NCI-H2196 treated with DMSO at 0.1 percent for 48 hours (cell line): ENCODE data around the gene TDRD5.

ENCODE experiments used
- DNase-seq: peaks from one replicate; lab custom pipeline; 2025; ENCODE audit not compliant: unreplicated experiment; lab: John Stamatoyannopoulos, UW

Gene TDRD5, protein sequence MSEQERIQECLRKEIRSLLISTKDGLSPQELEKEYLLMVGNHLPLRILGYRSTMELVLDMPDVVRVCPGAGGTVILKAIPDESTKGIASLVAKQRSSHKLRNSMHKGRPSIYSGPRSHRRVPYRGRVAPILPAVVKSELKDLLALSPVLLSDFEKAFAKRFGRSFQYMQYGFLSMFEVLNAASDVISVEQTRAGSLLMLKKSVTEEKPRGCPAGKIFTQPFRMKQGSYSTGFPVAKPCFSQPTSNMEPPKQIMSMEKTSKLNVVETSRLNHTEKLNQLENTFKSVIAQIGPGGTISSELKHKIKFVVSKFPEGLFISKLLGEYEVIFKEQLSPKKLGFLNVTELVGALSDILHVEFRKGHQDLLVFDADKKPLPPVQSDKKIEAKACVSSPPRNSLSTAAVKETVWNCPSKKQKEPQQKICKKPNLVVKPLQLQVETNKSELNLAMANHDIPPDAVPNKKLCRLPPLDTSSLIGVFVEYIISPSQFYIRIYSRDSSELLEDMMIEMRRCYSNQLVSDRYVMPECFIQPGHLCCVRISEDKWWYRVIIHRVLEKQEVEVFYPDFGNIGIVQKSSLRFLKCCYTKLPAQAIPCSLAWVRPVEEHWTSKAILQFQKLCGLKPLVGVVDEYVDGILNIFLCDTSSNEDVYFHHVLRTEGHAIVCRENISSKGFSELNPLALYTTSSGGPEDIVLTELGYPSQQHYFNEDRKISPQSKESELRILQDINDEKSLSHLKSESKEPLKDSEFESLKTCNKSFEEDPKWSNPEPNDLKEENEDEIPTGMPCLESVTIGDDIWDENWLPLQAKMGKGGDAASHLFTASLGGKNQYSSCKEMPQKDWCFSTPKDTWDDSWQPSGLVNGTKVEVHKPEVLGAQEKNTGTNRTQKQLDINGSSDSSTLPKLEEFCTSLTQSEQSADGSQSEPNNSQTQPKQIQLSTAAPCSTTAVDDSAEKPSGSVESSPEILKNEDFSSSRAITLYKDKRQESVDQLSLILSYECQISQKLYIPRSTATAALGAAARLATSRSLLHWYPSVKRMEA

DNA sequence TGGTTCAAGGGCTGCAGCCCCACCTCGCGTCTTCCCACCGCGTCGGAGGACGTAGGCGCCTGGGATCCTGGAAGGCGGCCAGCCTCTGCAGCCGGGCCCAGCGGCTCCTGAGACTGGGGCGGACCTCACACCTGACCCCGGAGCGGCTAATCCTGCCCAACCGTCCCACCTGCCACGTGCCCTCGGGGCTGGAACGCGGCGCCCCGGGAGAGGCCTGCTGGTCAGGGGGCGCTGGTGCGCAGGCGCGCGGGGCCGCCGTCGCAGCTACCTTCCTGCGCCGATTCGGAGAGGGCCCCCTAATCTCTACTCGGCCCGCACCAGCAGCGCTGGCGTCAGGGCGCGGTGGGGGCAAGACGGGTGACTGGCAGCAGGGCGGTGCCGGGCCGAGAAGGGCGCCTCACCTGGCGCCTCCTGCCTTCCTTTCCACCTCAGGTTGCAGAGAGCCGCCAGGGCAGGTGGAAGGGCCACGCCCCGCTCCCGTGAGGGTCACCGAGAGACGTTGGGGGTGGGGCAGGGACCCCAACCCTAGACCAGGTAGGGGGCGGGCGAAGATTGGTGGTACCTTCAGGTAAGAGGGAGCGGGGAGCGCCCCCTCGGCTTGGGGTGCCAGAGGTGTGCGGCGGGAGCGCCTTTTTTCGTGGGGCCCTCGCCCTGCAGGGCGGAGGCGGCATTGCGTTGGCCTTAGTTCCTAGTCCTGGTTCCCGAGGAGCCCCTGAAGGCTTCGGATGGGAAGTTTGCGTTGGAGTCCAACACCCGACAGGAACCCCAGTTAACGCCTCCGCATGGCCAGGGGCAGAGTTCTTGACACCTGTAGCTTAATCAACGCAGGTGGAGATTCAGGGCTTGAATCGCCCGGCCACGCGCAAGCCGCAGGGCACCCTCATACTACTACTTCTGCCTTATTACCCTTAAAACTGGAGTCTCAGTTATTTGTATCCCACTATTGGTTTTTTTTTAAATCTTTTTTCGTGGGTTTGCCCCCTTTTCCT, at the start of gene TDRD5:
Gene TDRD5, plus strand, starts transcription at position 241 of the 989 bp plus-strand sequence. CDS start 784 bp downstream, outside the sequence.
- DNase-seq, result no peak

DNA sequence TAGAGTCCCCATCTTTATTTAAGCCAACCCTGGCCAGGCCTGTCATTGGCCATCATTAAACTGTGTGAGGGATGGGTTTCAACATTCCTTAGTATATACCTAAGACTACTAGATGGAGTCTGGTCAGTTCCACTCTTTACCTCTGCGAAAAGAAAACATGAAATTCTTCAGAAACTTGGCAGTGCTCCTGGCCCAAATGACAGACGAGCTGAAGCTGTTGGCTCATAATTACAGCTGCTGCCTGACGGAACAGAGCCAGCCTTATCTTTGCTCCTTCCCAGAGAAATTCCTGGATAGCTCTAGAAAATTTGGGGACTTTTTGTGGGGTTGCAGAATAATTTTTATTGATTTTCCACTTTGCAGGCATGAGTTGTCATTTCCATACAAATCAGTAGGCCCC, 46.3 kb upstream of the TDRD5 start:
- DNase-seq, result no peak

DNA sequence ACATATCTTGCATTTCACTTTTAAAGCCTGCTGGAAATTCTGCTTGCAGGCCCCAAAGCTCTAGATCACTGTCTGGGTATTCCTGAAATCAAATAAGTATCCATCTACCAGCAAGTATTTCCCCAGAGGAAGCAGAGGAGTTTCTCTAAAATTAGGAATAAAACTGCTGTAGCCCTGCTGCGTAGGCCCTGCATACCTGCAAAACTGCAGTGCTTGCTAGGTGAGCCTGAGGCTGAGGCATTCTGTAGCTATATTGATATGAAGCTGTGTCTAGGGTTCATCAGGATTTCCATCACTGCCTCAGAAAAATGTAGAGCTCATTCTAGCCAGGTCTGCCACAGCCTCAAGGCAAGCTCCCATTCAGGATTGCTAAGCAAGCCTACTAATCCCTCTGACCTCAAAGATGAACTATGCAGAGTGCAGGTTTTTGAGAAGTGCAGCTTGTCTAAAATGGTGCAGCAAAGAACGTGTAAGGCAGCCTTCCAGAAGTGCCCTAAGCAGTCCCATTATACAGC, 44.6 kb upstream of the TDRD5 start:
- DNase-seq, result no peak

DNA sequence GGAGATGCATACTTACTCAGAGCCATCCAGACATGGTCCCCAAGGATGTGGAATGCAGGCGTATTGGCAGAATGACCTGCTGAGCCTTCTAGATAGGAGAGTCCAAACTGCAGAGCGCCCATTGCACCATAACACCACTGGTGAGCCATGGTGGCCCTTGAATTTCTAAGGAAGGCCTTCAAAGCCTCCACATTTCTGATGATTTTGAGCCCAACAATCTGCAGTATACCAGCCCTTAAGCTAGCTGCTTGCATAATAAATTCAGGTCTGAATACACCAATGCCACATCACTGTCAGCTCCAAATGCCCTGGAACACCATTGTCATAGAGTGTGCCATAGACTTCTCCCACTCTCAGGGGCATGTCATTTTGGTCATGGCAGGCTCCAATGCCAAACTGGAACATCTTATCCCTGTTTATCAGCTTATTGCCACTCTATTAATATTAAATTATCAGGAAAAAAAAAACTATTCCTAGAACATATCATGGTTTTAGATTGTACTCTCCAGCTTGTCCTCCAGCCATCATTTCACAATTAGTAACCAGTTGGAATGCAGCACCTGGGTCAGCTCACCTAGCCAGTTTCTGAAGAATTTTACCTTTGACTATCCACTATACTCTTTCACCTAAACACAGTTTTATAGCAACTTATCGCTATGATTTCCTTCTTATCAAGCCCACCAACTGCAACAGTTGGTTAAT, 42.8 kb upstream of the TDRD5 start:
- DNase-seq, result no peak

DNA sequence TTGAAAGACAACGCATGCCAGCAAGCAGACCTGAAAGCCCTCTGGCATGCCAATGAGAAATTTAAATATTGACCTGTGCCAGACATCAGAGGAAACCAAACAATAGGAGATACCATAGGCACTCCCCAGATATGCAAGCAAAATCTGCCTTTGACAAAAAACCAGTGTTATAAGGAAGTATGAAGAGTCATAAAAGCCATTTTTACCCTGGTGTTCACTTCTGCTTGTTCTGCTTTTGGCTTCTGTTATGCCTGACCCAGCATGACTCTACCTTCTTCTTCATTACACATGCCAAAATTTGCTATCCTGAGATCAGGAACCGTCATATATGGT, 42.3 kb upstream of the TDRD5 start:
- no peak for DNase-seq

DNA sequence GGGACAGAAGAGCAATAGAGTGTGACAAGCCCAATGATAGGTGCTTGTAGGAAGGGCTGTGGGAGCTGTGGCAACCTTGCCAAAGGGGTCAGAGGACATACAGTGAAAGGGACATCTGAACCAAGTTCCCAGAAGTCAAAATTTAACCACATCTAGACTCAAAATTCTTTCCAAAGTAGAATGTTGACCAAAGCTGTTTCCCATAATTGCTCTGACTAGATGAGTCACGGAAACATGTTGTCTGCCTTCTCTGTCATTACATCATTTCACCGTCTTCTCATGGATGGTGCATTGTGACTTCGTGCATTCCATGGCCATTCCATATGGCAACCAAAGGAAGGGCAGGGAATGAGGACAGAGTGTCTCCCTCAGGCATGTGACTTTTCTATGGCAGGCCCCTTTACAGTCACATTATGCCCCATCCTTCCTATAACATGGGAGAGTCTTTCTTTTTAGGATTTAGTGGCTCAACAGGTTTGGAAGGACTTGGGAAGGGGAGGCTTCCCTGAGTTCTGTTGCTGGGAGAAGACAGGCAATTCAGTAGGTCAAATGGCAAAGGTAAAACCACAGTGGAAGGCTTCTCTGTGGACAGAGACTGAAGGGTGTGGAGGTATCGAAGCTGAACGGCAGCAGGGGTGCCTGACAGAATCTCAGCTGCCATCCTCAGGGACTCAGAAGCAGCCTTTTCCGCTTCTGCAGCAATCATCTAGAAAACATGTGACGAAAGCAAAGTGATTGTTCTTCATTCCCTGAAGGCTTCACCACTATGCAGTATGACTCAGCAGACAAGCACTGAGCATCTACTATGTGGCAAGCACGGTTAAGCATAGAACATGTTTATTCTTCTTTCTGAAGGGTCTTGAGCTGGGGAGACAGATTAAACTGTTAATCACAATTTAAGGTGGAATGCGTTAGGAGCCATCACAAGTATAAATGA, 40.6 kb upstream of the TDRD5 start:
- DNase-seq, result no peak

DNA sequence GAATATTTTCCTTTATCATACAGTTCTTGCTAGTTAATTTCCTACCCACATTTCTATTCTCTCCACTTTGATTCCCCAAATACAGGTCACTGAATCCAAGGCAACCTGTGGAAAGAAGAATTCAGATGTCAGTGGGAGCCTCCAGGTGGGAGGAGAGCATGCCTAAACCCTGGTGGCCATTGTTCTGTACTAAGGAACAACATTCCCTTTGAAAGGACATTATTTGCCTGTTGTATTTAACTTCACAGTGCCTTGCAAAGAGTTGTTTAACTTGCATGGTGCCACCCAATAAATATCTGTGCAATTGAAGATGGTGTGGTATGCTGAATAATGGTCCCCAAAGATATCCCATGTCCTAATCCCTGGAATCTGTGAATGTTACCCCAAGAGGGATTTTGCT, 37.2 kb upstream of the TDRD5 start:
- no peak for DNase-seq

DNA sequence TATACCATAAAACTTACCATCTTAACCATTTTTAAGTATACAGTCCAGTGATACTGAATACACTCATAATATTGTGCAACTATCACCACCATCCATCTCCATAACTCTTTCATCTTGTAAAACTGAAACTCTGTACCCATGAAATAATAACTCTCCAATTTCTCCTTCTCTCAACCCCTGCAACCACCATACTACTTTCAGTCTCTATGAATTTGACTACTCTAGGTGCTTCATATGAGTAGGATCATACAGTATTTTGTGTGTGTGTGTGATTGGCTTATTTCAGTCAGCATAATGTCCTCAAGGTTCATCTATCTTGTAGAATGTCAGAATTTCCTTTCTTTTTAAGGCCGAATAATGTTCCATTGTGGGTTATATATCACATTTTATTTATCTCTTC, 33.6 kb upstream of the TDRD5 start:
- no peak for DNase-seq

DNA sequence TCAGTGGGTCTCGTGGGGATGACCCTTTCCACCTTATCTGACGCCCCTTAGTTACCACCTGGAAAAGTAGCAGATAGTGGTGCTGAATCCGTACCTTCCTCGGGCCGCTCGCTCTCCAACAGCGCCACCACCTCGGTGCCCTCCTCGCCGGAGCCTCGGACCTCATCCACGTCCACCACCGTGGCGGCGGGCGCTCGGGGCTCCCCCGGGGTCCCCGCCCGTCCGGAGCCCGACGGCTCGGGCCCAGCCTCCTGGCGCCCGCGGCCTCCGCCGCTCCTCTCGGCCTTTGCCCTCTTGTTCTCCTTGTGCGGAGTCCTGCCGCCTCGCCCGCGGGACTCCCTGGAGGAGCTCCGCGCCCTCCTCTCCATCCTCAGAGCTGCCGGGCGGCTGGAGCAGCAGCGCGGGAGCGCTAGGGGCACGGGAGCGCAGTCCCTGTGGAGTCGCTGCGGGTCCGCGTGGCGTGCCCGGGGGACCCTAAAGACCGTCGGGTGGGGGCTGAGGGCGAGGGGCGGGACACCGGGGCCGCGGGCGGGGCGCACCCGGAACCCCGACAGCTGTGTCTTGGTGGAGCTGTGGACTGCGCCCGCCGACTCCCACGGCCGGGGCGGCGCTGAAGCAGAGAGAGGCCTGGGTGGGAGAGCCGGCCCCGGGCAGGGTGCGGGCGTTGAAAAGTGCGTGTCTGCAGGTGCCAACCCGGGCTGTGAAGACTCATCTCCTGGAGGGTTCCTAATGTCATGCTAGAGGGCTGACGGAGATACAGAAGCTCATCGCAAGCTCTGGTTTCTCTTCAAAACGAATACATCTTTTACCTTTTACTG, 15.9 kb upstream of the TDRD5 start, which contains the start of gene NPHS2:
Gene NPHS2, minus strand, starts transcription at position 452 of the 818 bp plus-strand sequence. Its CDS starts 84 bp downstream, at position 368.
- no peak for DNase-seq

DNA sequence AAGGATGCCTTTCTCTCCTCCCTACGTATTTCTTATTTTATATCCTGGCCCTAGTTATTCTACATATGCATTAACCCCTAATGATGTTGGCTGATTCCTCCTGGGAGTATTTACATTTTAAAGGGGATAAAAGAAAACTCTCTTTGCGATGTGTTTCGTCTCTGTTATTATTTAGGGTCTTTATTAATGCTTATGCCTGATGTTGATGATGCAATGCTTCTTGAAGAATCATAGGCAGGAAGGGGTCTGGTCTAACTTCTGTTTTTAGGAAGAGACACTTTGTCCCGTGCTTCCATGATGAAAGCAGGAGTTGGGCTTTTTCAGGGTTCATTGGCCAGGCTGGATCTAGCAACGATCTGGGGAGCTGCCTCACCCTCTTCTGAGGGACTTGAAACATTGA, 15.1 kb upstream of the TDRD5 start:
- no peak for DNase-seq

DNA sequence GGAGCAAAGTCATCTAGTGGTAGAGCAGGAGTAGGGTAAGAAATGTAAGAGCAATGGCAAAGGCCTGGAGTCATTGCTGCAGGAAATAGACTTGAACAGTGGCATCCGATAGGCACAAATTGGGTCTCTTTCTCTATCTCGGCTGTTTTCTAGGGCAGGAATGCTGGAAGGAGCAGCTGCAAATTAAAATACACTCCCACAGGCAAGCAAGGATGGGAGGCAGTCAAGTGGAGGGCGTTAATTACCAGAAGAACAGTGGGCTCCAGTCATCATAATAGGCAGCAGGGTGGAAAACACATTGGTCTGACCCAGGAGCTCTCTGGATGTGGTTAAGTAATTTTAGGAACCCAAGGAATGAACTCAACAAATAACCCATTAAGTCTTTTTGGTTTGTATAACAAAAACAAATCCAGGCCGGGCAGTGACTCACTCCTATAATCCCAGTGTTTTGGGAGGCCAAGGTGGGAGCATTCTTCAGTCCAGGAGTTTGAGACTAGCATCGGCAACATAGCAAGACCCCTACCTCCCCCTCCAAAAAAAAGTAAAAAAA, 7.8 kb upstream of the TDRD5 start:
- no peak for DNase-seq

DNA sequence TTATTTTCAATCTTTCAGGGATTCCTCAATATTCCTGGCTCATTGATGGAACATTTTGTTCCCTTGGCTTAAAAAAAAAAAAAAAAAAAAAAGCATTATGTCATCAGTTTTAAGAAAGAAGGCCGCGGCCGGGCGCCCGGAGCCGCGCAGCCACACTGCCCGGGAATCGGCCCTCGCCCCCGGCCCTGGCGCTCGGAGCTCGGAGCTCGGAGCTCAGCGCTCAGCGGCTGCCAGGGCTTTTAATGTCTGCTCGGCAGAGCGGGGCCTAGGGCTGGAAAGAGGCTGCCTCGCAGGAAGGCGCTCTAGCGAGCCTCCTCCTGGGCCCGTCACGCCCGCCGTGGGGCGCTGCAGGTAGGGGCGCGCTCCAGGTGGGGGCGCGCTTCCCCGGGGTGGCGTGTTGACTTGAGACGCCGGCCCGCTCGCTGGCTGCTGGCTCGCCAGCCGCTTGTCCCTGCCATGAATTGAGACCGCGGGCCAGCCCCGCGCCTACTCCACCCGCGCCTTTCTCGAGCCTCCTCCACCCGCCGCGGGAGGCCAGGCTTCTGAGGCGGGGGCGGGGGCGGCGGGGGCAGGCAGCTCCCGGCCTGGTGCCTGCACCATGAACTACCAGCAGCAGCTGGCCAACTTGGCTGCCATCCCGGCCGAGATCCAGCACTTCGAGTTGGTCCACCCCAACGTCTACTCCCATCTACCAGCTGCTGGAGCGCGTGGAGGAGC, 5.4 kb upstream of the TDRD5 start:
- DNase-seq, result no peak

DNA sequence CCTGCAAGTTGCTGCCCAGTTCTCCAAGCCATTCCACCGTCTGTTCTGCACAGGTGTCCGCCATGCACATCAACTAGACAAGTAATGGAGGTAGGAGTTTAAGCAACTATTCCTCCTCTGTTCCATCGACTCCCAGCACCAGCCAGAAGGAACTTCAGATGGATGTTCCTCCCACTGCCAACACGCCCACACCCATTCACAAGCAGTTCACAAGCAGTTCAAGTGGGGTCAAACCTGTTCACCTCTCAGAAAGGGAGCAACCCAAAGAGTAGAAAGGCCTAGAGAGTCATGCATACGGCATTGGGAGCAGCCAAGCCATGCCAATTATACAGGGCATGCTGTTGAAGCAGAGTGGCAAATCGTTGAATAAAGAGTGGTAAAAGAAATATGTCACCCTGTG, 4.3 kb upstream of the TDRD5 start:
- DNase-seq, result no peak

DNA sequence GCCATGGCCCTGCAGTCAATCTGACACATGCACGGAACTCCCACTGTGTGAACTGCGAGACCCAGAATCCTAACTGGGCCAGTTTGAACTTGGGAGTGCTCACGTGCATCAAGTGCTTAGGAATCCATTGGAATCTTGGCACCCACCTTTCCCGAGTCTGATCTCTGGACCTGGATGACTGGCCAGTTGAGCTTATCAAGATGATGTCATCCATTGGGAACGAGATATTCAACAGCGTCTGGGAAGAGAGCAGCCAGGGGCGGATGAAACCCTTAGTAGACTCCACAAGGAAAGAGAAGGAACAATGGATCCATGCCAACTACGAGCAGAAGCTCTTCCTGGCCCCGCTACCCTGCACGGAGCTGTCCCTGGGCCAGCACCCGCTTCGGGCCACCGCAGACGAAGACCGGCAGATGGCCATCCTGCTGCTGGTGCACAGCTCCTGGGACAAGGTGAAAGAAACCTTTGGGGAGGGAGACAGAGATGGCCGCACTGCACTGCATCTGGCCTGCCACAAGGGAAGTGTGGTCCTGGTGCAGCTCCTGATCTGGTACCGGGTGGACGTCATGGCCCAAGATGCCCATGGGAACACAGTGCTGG, 3.1 kb upstream of the TDRD5 start:
- DNase-seq, result no peak

DNA sequence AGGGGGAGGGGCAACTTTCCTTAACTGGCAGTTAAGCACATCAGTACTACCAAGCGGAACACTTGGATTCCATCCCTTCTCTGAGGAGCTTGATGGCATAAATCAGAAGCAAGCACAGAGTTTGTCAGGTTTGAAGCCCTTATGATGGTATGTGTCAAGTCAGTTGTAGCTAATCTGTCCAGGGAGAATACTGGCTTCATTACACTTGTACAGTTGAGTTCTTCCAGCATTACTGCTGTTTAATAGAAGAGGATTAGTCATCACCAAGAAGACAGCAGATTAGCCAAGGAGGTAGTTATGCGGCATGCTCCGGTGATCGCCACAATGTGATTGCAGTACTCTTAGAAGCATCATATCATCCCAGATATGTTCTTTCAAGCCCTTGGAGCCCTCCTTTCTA, 2.1 kb upstream of the TDRD5 start:
- DNase-seq, result no peak

DNA sequence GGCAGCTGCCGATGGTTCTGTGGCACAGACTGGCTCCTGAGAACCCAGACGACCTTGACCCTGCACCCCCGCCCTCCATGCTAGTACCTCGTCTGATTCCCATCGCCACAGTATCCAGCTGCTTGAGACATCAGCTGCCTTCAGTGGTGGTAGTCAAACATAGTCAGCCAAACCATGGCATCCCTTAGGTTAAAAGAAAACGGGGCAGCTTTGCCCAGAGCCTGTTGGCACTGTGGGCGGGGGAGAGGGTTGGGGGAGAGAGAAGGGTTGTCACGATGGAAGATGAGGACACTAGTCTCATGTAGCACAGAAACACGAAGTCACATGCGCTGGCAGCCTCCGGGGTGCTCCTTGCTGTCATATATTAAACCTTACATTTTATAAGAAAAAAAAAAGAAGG, 961 bp upstream of the TDRD5 start:
- DNase-seq, result no peak

DNA sequence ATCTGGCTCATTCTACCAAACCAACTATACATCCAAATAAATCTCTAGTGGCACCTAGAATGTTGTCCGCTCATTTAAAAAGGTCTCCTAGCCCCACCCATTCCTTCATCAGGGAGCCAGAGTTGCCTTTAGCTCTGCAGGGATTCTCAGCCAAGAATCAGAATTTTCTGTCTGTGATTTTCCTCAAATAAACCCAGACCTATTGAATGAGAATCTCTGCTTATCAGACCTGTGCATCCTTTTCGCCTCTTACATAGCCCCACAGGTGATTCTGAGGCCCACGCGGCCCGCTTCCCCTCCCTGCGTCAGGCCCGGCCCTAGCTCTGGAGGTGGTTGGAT, 410 bp upstream of the TDRD5 start:
- DNase-seq, result no peak
